Effector memory CD8-positive, alpha-beta T cell (primary cell): ENCODE data around the gene SF3A2.
"Not testable (repeated sequence)": the region's sequence is repeated elsewhere in the genome, so short reads cannot be mapped to it uniquely, and the experiment has no call there.

Experiments
- ATAC-seq: fragments of 150-1000 bp; cut with Tn5 transposase; replicated peaks from 2 replicates; pipeline ENCODE4 v1.10.0; 2021; ENCODE audit warnings: mild to moderate bottlenecking, moderate library complexity
- DNase-seq, 3 experiments: peaks; one replicate each; pipeline ENCODE4 v3.0.0; 2021
- H3K27ac Mint-ChIP-seq, 2 donors: one replicate each; pipeline ENCODE4 v1.8.0; 2022; ENCODE audit warnings: mild to moderate bottlenecking in 2 of 2, mixed read lengths in 2 of 2, moderate library complexity in 2 of 2
- H3K27me3 Mint-ChIP-seq, 2 donors: one replicate each; pipeline ENCODE4 v1.8.0; 2022; ENCODE audit warnings: mixed read lengths in 2 of 2
- H3K36me3 Mint-ChIP-seq: one replicate; pipeline ENCODE4 v1.8.0; 2022; ENCODE audit warnings: mild to moderate bottlenecking, moderate library complexity, mixed read lengths; ENCODE audit not compliant: insufficient read depth
- H3K4me1 Mint-ChIP-seq, 2 donors: one replicate each; pipeline ENCODE4 v1.8.0; 2022; ENCODE audit warnings: low read depth in 2 of 2, mixed read lengths in 2 of 2
- H3K4me3 Mint-ChIP-seq, 2 donors: one replicate each; pipeline ENCODE4 v1.8.0; 2022; ENCODE audit warnings: mild to moderate bottlenecking in 2 of 2, mixed read lengths in 2 of 2, moderate library complexity in 2 of 2
- H3K9me3 Mint-ChIP-seq, 2 donors: one replicate each; pipeline ENCODE4 v1.8.0; 2022; ENCODE audit warnings: mixed read lengths in 2 of 2

SF3A2 gene

GRCh38 chr19:2198317-2198716 lies 38.3 kb upstream of the SF3A2 start:
- H3K4me1 Mint-ChIP-seq = peaks cover 7 to 16% of the 10 kb centered on the region in 2 donors
- DNase-seq (no peak), ATAC-seq (no peak)
- H3K27ac Mint-ChIP-seq = no peak overlapping the region
- no peaks in the 10 kb centered on the region for H3K9me3 Mint-ChIP-seq
- peaks cover 9% of the 10 kb centered on the region for H3K36me3 Mint-ChIP-seq
- no peaks in the 10 kb centered on the region for H3K27me3 Mint-ChIP-seq
- H3K4me3 Mint-ChIP-seq = no peak overlapping the region

GRCh38 chr19:2199215-2199614 lies 37.4 kb upstream of the SF3A2 start:
- DNase-seq (no peak), ATAC-seq (no peak)
- peaks cover 9% of the 10 kb centered on the region for H3K36me3 Mint-ChIP-seq
- no peaks in the 10 kb centered on the region for H3K27me3 Mint-ChIP-seq
- H3K27ac Mint-ChIP-seq = peak overlapping the region; percentile 60 to 71
- no peaks in the 10 kb centered on the region for H3K9me3 Mint-ChIP-seq
- H3K4me1 Mint-ChIP-seq = peaks cover 11 to 16% of the 10 kb centered on the region in 2 donors
- H3K4me3 Mint-ChIP-seq = no peak overlapping the region

- no peak overlapping the region for H3K27ac Mint-ChIP-seq
- no peak for ATAC-seq
- peaks cover 11 to 16% of the 10 kb centered on the region in 2 donors for H3K4me1 Mint-ChIP-seq
- H3K27me3 Mint-ChIP-seq = no peaks in the 10 kb centered on the region
- DNase-seq = no peak
- no peaks in the 10 kb centered on the region for H3K9me3 Mint-ChIP-seq
- H3K4me3 Mint-ChIP-seq = no peak overlapping the region
- H3K36me3 Mint-ChIP-seq = peaks cover 9% of the 10 kb centered on the region
Observed at GRCh38 chr19:2199861-2200623, 36.6 kb upstream of the SF3A2 start.

GRCh38 chr19:2200624-2201294 lies 35.9 kb upstream of the SF3A2 start:
- H3K9me3 Mint-ChIP-seq, H3K4me3 Mint-ChIP-seq, H3K27ac Mint-ChIP-seq, ATAC-seq, H3K27me3 Mint-ChIP-seq, DNase-seq, H3K36me3 Mint-ChIP-seq: not testable (repeated sequence)
- H3K4me1 Mint-ChIP-seq = peaks cover 11 to 16% of the 10 kb centered on the region in 2 donors

- no peaks in the 10 kb centered on the region for H3K9me3 Mint-ChIP-seq
- no peak overlapping the region for H3K27ac Mint-ChIP-seq
Observed at GRCh38 chr19:2201473-2202148, 35.0 kb upstream of the SF3A2 start.

GRCh38 chr19:2202366-2202765 lies 34.3 kb upstream of the SF3A2 start:
- no peaks in the 10 kb centered on the region for H3K27me3 Mint-ChIP-seq
- no peak for DNase-seq
- no peak overlapping the region for H3K4me3 Mint-ChIP-seq
- H3K27ac Mint-ChIP-seq = no peak overlapping the region
- no peaks in the 10 kb centered on the region for H3K9me3 Mint-ChIP-seq
- no peak for ATAC-seq
- H3K4me1 Mint-ChIP-seq = peaks cover 9 to 10% of the 10 kb centered on the region in 2 donors
- peaks cover 5% of the 10 kb centered on the region for H3K36me3 Mint-ChIP-seq

More at GRCh38 chr19:2201473-2202148, 35.0 kb upstream of the SF3A2 start:
- DNase-seq (no peak), ATAC-seq (no peak)
- H3K4me1 Mint-ChIP-seq = peaks cover 10 to 14% of the 10 kb centered on the region in 2 donors
- H3K27me3 Mint-ChIP-seq = no peaks in the 10 kb centered on the region
- peaks cover 3% of the 10 kb centered on the region for H3K36me3 Mint-ChIP-seq
- H3K4me3 Mint-ChIP-seq = no peak overlapping the region

GRCh38 chr19:2207008-2207407 lies 29.6 kb upstream of the SF3A2 start:
- Mint-ChIP-seq H3K9me3 (no peaks in the 10 kb centered on the region), H3K36me3 (peaks cover 14% of the 10 kb centered on the region), H3K4me3 (no peak overlapping the region), H3K4me1 (peaks cover 0 to 4% of the 10 kb centered on the region in 2 donors), H3K27me3 (no peaks in the 10 kb centered on the region), H3K27ac (peak overlapping the region in 1 of 2 donors; percentile 22)
- ATAC-seq (no peak), DNase-seq (no peak)

GRCh38 chr19:2207991-2208860 lies 28.4 kb upstream of the SF3A2 start:
- DNase-seq (peak in 1 of 3 experiments; percentile 29), ATAC-seq (peak; percentile 44)
- H3K4me1 Mint-ChIP-seq = peaks cover 0 to 4% of the 10 kb centered on the region in 2 donors
- peaks cover 15% of the 10 kb centered on the region for H3K36me3 Mint-ChIP-seq
- peak overlapping the region in 1 of 2 donors; percentile 22 for H3K27ac Mint-ChIP-seq
- no peaks in the 10 kb centered on the region for H3K27me3 Mint-ChIP-seq
- no peaks in the 10 kb centered on the region for H3K9me3 Mint-ChIP-seq
- no peak overlapping the region for H3K4me3 Mint-ChIP-seq

- Mint-ChIP-seq H3K36me3 (peaks cover 12% of the 10 kb centered on the region), H3K27me3 (no peaks in the 10 kb centered on the region), H3K9me3 (no peaks in the 10 kb centered on the region), H3K4me1 (peaks cover 0 to 2% of the 10 kb centered on the region in 2 donors), H3K4me3 (no peak overlapping the region), H3K27ac (peak overlapping the region in 1 of 2 donors; percentile 22)
- DNase-seq (no peak), ATAC-seq (no peak)
Observed at GRCh38 chr19:2208975-2209374, 27.6 kb upstream of the SF3A2 start.

GRCh38 chr19:2209408-2209807 lies 27.2 kb upstream of the SF3A2 start:
- Mint-ChIP-seq H3K4me3 (no peak overlapping the region), H3K4me1 (no peaks in the 10 kb centered on the region), H3K27ac (no peak overlapping the region), H3K9me3 (no peaks in the 10 kb centered on the region), H3K36me3 (peaks cover 15% of the 10 kb centered on the region), H3K27me3 (no peaks in the 10 kb centered on the region)
- no peak for ATAC-seq
- DNase-seq = no peak

GRCh38 chr19:2210206-2210605 lies 26.4 kb upstream of the SF3A2 start:
- Mint-ChIP-seq H3K36me3 (peaks cover 18% of the 10 kb centered on the region), H3K27ac (no peak overlapping the region), H3K4me1 (no peaks in the 10 kb centered on the region), H3K4me3 (no peak overlapping the region), H3K9me3 (no peaks in the 10 kb centered on the region), H3K27me3 (no peaks in the 10 kb centered on the region)
- DNase-seq (no peak), ATAC-seq (no peak)

- Mint-ChIP-seq H3K4me1 (no peaks in the 10 kb centered on the region), H3K4me3 (no peak overlapping the region), H3K27me3 (no peaks in the 10 kb centered on the region), H3K36me3 (peaks cover 28% of the 10 kb centered on the region), H3K27ac (no peak overlapping the region), H3K9me3 (no peaks in the 10 kb centered on the region)
- DNase-seq (no peak), ATAC-seq (no peak)
Observed at GRCh38 chr19:2210987-2211740, 25.5 kb upstream of the SF3A2 start.
